ENCODE data around the gene SMAD6. TPM values are rescaled to one million over a fixed set of nuclear protein-coding genes. Genes with fewer than 3 reads are reported as not detected.

The SMAD6 gene
- total RNA-seq, 1 experiment from 2014 or later = 8.9 TPM

DNA sequence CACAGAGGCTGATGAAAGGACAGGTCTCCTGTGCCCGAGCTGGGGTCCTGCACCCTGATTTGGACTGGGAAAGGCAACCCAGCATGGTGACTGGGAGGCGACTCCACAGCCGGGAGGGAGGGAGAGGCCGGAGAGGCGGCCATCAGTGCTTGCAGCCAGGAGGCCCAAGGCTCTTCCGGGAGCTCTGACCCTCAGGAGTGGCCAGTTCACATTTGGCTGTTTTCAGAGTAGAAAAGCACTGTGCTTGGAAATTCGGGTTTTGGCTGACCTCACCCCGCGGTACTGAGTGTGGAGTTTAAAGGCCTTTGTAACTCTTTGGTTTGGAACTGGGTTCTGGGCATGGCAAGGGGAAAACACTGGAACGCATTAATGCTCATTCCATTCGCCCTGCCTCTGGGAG, 31.9 kb downstream of the SMAD6 start:
- Histone ChIP-seq H3K9me3 (no peaks in the 10 kb centered on the region), H3K36me3 (ENCODE audit: control insufficient read depth, insufficient read depth, low read length) (no peaks in the 10 kb centered on the region), H3K4me3 (ENCODE audit: low read depth, low read length) (no peak overlapping the region), H3K27me3 (replicated peaks; ENCODE audit: control insufficient read depth, insufficient read depth, low read length) (no peaks in the 10 kb centered on the region), H3K4me1 (no peaks in the 10 kb centered on the region)
- no peak for DNase-seq
- BruUV-seq (replicated peaks) = no TSS peak
- no peaks in the 10 kb centered on the region for H3K4me1 Mint-ChIP-seq (ENCODE audit: low read depth, unreplicated experiment)
- no peak for TF ChIP-seq CTCF (IDR thresholded peaks at IDR 0.05; ENCODE audit: insufficient read depth in 1 of 2, low read depth in 1 of 2, low read length in 1 of 2, severe bottlenecking in 1 of 2, unreplicated experiment in 1 of 2)
- ChIA-PET POLR2A (no interaction called here), CTCF (no interaction called here)
- H3K36me3 Mint-ChIP-seq (ENCODE audit: insufficient read depth, unreplicated experiment) = no peaks in the 10 kb centered on the region
- H3K27me3 Mint-ChIP-seq (ENCODE audit: insufficient read depth, unreplicated experiment) = no peaks in the 10 kb centered on the region
- H3K4me3 Mint-ChIP-seq (ENCODE audit: unreplicated experiment) = no peak overlapping the region
- intact Hi-C loops (cut with micrococcal nuclease; ENCODE audit: unreplicated experiment) = no loop called here
- no peaks in the 10 kb centered on the region for H3K9me3 Mint-ChIP-seq (ENCODE audit: unreplicated experiment)
- H3K27ac Mint-ChIP-seq (ENCODE audit: unreplicated experiment) = no peak overlapping the region

DNA sequence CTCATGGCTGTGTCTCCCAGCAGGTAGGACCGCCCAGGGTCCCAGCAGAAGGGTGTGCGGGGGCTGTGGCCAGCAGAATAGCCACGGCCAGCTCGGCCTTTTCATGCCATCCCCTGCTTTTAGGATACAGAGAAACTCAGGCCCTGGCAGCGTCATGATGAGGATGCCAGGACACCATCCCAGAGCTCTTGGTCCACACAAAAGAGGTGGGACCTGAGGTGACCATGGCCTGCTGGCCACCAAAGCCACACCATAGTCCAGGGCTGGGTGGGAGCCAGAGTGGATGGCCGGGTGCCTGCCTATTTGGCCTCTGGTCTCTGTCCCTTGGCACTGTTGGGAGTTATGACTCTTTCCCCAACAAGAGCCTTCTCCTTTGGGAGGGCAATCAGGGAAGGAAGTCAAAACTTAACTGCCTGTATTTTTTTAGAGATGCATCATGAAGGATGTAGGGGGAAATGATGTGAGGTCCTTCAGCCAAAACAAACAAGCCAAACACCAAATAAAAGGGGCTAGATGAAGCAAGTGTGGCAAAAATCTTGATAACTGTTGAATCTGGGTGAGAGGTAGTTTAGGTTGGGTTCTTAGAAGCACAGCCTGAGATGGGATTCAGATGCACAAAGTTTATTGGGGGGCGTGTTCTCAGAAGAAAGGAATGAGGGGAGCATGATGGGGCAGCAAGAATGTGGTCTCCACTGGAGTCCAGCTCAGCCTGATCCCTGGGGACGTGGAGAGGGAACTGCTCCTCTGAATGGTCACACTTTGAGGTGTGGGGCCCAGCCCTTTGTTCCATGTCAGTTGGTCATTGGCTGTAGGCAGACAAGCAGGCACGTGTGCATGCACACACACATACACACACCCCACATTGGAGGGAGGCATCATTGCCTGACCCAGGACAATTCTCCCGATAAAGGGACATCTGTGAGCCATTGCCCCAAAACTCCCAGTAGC, 33.2 kb downstream of the SMAD6 start:
- DNase-seq = no peak
- no peaks in the 10 kb centered on the region for H3K9me3 ChIP-seq
- no peak overlapping the region for H3K4me3 ChIP-seq (ENCODE audit: low read depth, low read length)
- ChIA-PET POLR2A (no interaction called here), CTCF (no interaction called here)
- intact Hi-C loops (cut with micrococcal nuclease; ENCODE audit: unreplicated experiment) = no loop called here
- H3K36me3 ChIP-seq (ENCODE audit: control insufficient read depth, insufficient read depth, low read length) = no peaks in the 10 kb centered on the region
- Mint-ChIP-seq H3K9me3 (ENCODE audit: unreplicated experiment) (no peaks in the 10 kb centered on the region), H3K27me3 (ENCODE audit: insufficient read depth, unreplicated experiment) (no peaks in the 10 kb centered on the region), H3K4me1 (ENCODE audit: low read depth, unreplicated experiment) (no peaks in the 10 kb centered on the region), H3K4me3 (ENCODE audit: unreplicated experiment) (no peak overlapping the region), H3K36me3 (ENCODE audit: insufficient read depth, unreplicated experiment) (no peaks in the 10 kb centered on the region), H3K27ac (ENCODE audit: unreplicated experiment) (no peak overlapping the region)
- H3K27me3 ChIP-seq (replicated peaks; ENCODE audit: control insufficient read depth, insufficient read depth, low read length) = no peaks in the 10 kb centered on the region
- BruUV-seq (replicated peaks) = no TSS peak
- H3K4me1 ChIP-seq = no peaks in the 10 kb centered on the region
- TF ChIP-seq CTCF (IDR thresholded peaks at IDR 0.05; ENCODE audit: insufficient read depth in 1 of 2, low read depth in 1 of 2, low read length in 1 of 2, severe bottlenecking in 1 of 2, unreplicated experiment in 1 of 2) = no peak

DNA sequence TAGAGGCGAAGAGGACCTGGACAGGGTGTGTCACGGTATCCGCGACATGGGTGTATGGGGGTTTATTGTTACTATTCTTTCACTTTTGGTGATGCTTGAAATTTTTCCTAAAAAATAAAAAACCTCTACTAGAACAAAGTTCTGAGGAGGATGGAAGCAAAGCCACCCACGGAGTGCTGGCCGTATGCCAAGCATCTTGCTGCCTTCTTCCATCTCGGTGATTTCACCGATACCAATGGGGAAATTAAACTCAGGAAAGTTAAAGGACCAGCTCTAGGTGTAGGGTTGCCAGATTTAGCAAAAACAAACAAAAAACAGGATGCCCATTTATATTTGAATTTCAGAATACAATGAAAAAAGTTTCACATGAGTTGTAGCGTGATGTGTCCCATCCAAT, 33.9 kb downstream of the SMAD6 start:
- Mint-ChIP-seq H3K4me1 (ENCODE audit: low read depth, unreplicated experiment) (no peaks in the 10 kb centered on the region), H3K36me3 (ENCODE audit: insufficient read depth, unreplicated experiment) (no peaks in the 10 kb centered on the region), H3K27me3 (ENCODE audit: insufficient read depth, unreplicated experiment) (no peaks in the 10 kb centered on the region), H3K27ac (ENCODE audit: unreplicated experiment) (no peak overlapping the region), H3K9me3 (ENCODE audit: unreplicated experiment) (no peaks in the 10 kb centered on the region), H3K4me3 (ENCODE audit: unreplicated experiment) (no peak overlapping the region)
- Histone ChIP-seq H3K27me3 (replicated peaks; ENCODE audit: control insufficient read depth, insufficient read depth, low read length) (no peaks in the 10 kb centered on the region), H3K4me1 (no peaks in the 10 kb centered on the region), H3K9me3 (no peaks in the 10 kb centered on the region), H3K36me3 (ENCODE audit: control insufficient read depth, insufficient read depth, low read length) (no peaks in the 10 kb centered on the region), H3K4me3 (ENCODE audit: low read depth, low read length) (no peak overlapping the region)
- DNase-seq = no peak
- no peak for TF ChIP-seq CTCF (IDR thresholded peaks at IDR 0.05; ENCODE audit: insufficient read depth in 1 of 2, low read depth in 1 of 2, low read length in 1 of 2, severe bottlenecking in 1 of 2, unreplicated experiment in 1 of 2)
- intact Hi-C loops (cut with micrococcal nuclease; ENCODE audit: unreplicated experiment) = no loop called here
- ChIA-PET CTCF (no interaction called here), POLR2A (no interaction called here)
- BruUV-seq (replicated peaks) = no TSS peak

Data from Caco-2 (cell line).